DLD1 (cell line): ENCODE data around the gene LENG9.
"Not testable (repeated sequence)": the region's sequence is repeated elsewhere in the genome, so short reads cannot be mapped to it uniquely, and the experiment has no call there.

Source experiments
- in situ Hi-C: cut with HindIII; loops from 2 replicates; pipeline ENCODE4 v1.10.0; 2017; ENCODE audit warnings: low sequenced_read_pairs

LENG9 gene

GRCh38 chr19:54463531-54464043, at the start of gene LENG9:
Gene LENG9 (minus strand): TSS chr19:54463778. CDS start chr19:54463526, 252 bp downstream.
- in situ Hi-C loops: no loop called here

- in situ Hi-C loops: not testable (repeated sequence)
Observed at GRCh38 chr19:54509200-54509940, 45.8 kb upstream of the LENG9 start.

- in situ Hi-C loops: not testable (repeated sequence)
Observed at GRCh38 chr19:54508487-54508886, 44.9 kb upstream of the LENG9 start.

GRCh38 chr19:54507824-54508223, 44.2 kb upstream of the LENG9 start:
- in situ Hi-C loops: no loop called here

- in situ Hi-C loops: not testable (repeated sequence)
Observed at GRCh38 chr19:54507038-54507717, 43.6 kb upstream of the LENG9 start.

- in situ Hi-C loops: no loop called here
Observed at GRCh38 chr19:54506079-54506478, 42.5 kb upstream of the LENG9 start.

GRCh38 chr19:54505542-54505941, 42.0 kb upstream of the LENG9 start:
- in situ Hi-C loops: not testable (repeated sequence)

- in situ Hi-C loops: no loop called here
Observed at GRCh38 chr19:54502518-54503048, 39.0 kb upstream of the LENG9 start, which contains the start of gene LAIR2. Gene LAIR2 (plus strand): TSS chr19:54502831. CDS start chr19:54502919, 88 bp downstream.

- in situ Hi-C loops: not testable (repeated sequence)
Observed at GRCh38 chr19:54498451-54498772, 34.8 kb upstream of the LENG9 start.

GRCh38 chr19:54497747-54498450, 34.3 kb upstream of the LENG9 start:
- in situ Hi-C loops: not testable (repeated sequence)

GRCh38 chr19:54495284-54495683, 31.7 kb upstream of the LENG9 start:
- in situ Hi-C loops: not testable (repeated sequence)

- in situ Hi-C loops: no loop called here
Observed at GRCh38 chr19:54493967-54494585, 30.5 kb upstream of the LENG9 start.

GRCh38 chr19:54493056-54493455, 29.5 kb upstream of the LENG9 start:
- in situ Hi-C loops: not testable (repeated sequence)

- in situ Hi-C loops: no loop called here
Observed at GRCh38 chr19:54492568-54492967, 29.0 kb upstream of the LENG9 start.

- in situ Hi-C loops: no loop called here
Observed at GRCh38 chr19:54489766-54490165, 26.2 kb upstream of the LENG9 start.

- in situ Hi-C loops: no loop called here
Observed at GRCh38 chr19:54489341-54489740, 25.8 kb upstream of the LENG9 start.

- in situ Hi-C loops: no loop called here
Observed at GRCh38 chr19:54485851-54486250, 22.3 kb upstream of the LENG9 start.

GRCh38 chr19:54484451-54484850, 20.9 kb upstream of the LENG9 start:
- in situ Hi-C loops: no loop called here

GRCh38 chr19:54482889-54483288, 19.3 kb upstream of the LENG9 start:
- in situ Hi-C loops: no loop called here

- in situ Hi-C loops: no loop called here
Observed at GRCh38 chr19:54481326-54481930, 17.9 kb upstream of the LENG9 start.
